HG03103 (cell line): ENCODE data around the gene GSK3A.

Experiments
- ATAC-seq: cut with Tn5 transposase; IDR thresholded peaks from one replicate; pipeline ENCODE4 v1.9.1; 2021; ENCODE audit warnings: low read depth; ENCODE audit not compliant: unreplicated experiment

GSK3A gene

GRCh38 chr19:42232435-42232834 lies 10.0 kb downstream of the GSK3A start:
- ATAC-seq = no peak

- no peak for ATAC-seq
These were observed 11.8 kb downstream of the GSK3A start for GRCh38 chr19:42230571-42230970.

- no peak for ATAC-seq
These were observed 12.5 kb downstream of the GSK3A start for GRCh38 chr19:42229855-42230351.

GRCh38 chr19:42229301-42229854 lies 13.0 kb downstream of the GSK3A start:
- ATAC-seq = no peak

- no peak for ATAC-seq
These were observed 13.8 kb downstream of the GSK3A start for GRCh38 chr19:42228641-42229040.

GRCh38 chr19:42226886-42227285 lies 15.5 kb downstream of the GSK3A start:
- no peak for ATAC-seq

GRCh38 chr19:42225718-42226292 lies 16.6 kb downstream of the GSK3A start:
- ATAC-seq = no peak

- ATAC-seq = no peak
These were observed 17.3 kb downstream of the GSK3A start for GRCh38 chr19:42224940-42225717.

- no peak for ATAC-seq
These were observed 21.7 kb downstream of the GSK3A start for GRCh38 chr19:42220751-42221097.

GRCh38 chr19:42219812-42220750 lies 22.3 kb downstream of the GSK3A start, which contains the start of gene ZNF526:
ZNF526 (plus strand) TSS chr19:42220312; CDS start chr19:42224404, 4,092 bp downstream.
- ATAC-seq = peak; percentile 59

- ATAC-seq = peak; percentile 53
These were observed 24.6 kb downstream of the GSK3A start, which contains the start of gene DEDD2 for GRCh38 chr19:42217520-42218437. DEDD2 (minus strand) TSS chr19:42217677; CDS start chr19:42217007, 670 bp downstream.

- ATAC-seq = peak; percentile 5
These were observed 25.5 kb downstream of the GSK3A start for GRCh38 chr19:42216653-42217519.

- no peak for ATAC-seq
These were observed 27.5 kb downstream of the GSK3A start for GRCh38 chr19:42214810-42215485.

GRCh38 chr19:42212886-42213285 lies 29.5 kb downstream of the GSK3A start:
- no peak for ATAC-seq

GRCh38 chr19:42208612-42209011 lies 33.8 kb downstream of the GSK3A start:
- no peak for ATAC-seq

- no peak for ATAC-seq
These were observed 34.6 kb downstream of the GSK3A start for GRCh38 chr19:42207767-42208271.

- ATAC-seq = no peak
These were observed 35.3 kb downstream of the GSK3A start for GRCh38 chr19:42206871-42207755.
